Skeletal muscle satellite cell (primary cell): ENCODE results near the gene ADNP. TPM values are rescaled to one million over a fixed set of nuclear protein-coding genes. Genes with fewer than 3 reads are reported as not detected.

Experiments used
- H3K27me3 ChIP-seq: 2 replicates; pipeline ENCODE4 v1.7.0; 2013; ENCODE audit warnings: low read length; ENCODE audit not compliant: control insufficient read depth, insufficient read depth
- H3K36me3 ChIP-seq: 2 replicates; pipeline ENCODE4 v1.7.0; 2013; ENCODE audit warnings: mild to moderate bottlenecking, control low read depth, low read length; ENCODE audit not compliant: insufficient read depth
- H3K4me1 ChIP-seq: 2 replicates; pipeline ENCODE4 v1.7.0; 2013; ENCODE audit warnings: low read length; ENCODE audit not compliant: control insufficient read depth, insufficient read depth
- H3K4me2 ChIP-seq: 2 replicates; pipeline ENCODE4 v1.7.0; 2013; ENCODE audit warnings: mild to moderate bottlenecking, low read length
- H3K4me3 ChIP-seq: 2 replicates; pipeline ENCODE4 v1.7.0; 2013; ENCODE audit warnings: low read length
- H3K9ac ChIP-seq: 2 replicates; pipeline ENCODE4 v1.7.0; 2013; ENCODE audit warnings: mild to moderate bottlenecking, low read depth, low read length, moderate library complexity
- H3K9me3 ChIP-seq: replicated peaks from 2 replicates; pipeline ENCODE4 v1.7.0; 2013; ENCODE audit warnings: mild to moderate bottlenecking, control low read depth, low read length
- small RNA-seq: library from RNA; depleted of rRNA; stranded (forward); fragments of <200 nt; gene quantifications from one replicate; pipeline ENCODE3, GENCODE V24; 2012

The ADNP gene

DNA sequence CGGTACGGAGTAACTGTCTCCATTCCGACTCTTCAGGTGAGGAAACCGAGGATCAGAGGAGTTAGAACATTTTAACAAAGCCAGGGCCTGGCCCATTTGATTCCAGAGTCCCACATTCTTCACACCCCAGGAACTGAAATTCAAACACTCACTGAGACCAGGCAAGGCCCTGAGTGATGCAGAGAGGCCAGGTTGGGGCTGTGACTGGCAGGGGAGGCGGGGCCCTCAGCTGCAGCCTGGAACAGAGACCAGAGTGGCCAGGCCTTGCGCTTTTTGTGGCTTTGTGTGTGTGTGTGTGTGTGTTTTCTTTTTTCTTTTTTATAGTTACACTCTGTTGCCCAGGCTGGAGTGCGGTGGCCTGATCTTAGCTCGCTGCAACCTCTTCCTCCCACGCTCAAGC is 79.2 kb downstream of the ADNP start:
- no peak overlapping the region for H3K4me2 ChIP-seq
- H3K27me3 ChIP-seq = no peaks in the 10 kb centered on the region
- H3K4me1 ChIP-seq = peaks cover 13% of the 10 kb centered on the region
- no peaks in the 10 kb centered on the region for H3K36me3 ChIP-seq
- no peak overlapping the region for H3K9ac ChIP-seq
- no peaks in the 10 kb centered on the region for H3K9me3 ChIP-seq
- H3K4me3 ChIP-seq = no peak overlapping the region

DNA sequence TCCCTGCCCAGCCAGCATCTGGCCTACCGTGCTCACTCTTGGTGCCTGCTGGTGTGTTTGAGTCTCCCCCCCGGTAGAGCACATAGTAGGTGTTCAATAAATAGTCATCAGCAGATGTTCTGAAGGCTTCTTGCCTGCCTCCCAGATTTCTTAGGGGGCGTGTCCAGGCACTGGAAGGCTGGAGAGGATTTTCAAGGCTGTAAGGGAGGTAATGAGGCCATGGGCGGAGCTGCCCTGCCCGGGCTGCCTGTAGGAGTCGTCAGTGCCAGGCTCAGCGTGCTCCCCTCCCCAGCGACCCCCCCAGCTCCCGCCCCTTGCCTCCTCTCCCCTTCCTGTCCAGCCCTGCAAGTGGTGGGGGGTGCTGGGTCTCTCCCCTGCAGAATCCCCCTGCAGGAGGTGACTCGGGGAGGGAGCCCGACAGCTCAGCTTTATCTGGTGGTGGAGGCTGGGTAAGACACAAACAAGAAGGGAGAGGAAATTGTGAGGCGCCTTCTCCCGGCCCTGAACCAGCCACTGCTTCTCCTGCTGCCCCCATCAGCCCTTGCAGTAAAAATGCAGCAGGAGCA is 80.4 kb downstream of the ADNP start:
- Histone ChIP-seq H3K27me3 (no peaks in the 10 kb centered on the region), H3K4me3 (no peak overlapping the region), H3K36me3 (no peaks in the 10 kb centered on the region), H3K4me2 (no peak overlapping the region), H3K4me1 (peaks cover 13% of the 10 kb centered on the region), H3K9me3 (no peaks in the 10 kb centered on the region), H3K9ac (no peak overlapping the region)

DNA sequence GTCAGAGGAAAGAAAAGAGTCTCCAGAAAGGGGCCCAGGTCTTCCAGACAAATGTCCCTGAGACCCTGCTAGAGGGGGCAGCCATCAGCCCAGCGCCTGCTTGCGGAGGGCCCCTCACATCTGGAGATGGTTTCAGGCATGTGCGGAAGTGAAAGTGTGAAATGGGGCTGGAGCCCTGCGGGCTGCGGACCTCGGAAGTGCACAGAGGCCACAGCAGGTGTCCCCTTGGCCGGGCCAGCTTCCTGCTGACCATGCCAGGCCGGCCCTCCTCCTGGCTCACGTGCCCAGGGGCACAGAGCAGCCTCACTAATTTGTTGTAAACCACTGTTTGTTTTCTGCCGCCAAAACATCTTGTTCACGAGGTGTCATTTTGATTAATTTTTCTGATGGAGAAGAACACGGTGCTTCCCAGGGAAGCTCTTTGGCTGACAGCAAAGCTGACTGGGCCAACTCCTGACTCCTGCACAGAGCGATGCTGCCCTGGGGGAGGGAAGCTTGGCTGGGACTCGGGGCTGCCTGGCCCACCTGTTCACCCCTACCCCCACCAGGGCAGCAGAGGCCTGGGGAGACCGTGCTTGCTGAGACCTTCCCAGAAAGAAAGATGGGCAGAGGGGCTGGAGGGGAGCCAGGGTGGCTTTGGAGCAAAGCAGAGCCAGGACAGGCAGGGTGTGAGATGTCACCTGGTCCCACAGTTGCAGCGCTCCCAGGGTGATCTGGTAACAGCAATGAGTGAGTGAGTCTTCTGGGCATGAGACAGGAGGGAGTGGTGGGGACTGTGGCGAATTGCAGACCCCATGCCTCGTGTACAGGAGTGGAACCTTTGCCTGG is 82.2 kb downstream of the ADNP start:
- no peaks in the 10 kb centered on the region for H3K36me3 ChIP-seq
- peaks cover 24% of the 10 kb centered on the region for H3K4me1 ChIP-seq
- H3K4me2 ChIP-seq = peak overlapping the region; percentile 60
- H3K4me3 ChIP-seq = no peak overlapping the region
- no peaks in the 10 kb centered on the region for H3K9me3 ChIP-seq
- peak overlapping the region; percentile 24 for H3K9ac ChIP-seq
- H3K27me3 ChIP-seq = no peaks in the 10 kb centered on the region

DNA sequence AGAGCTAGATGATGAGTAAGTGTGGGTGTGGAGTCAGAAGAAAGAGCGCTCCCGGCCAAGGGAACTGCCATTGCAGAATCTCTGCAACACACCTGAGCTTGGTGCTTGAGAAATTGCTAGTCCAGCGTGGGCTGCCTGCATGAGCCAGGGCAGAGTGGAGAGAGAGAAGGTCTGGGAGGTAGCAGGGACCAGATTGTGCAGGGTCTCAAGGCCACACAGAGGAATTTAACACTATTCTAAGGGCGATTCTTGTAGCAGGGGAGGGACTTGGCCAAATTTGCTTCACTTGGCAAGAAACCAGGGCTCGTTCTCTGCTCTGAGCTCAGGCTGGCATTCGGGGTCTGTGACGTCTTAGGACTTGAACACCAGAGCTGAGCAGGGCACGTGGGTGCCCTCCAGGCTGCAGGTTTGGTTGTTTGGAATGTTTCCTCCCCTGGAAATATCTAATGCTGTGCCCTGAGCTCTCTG is 82.9 kb downstream of the ADNP start:
- H3K4me3 ChIP-seq = no peak overlapping the region
- peaks cover 24% of the 10 kb centered on the region for H3K4me1 ChIP-seq
- H3K4me2 ChIP-seq = peak overlapping the region; percentile 60
- no peak overlapping the region for H3K9ac ChIP-seq
- H3K9me3 ChIP-seq = no peaks in the 10 kb centered on the region
- no peaks in the 10 kb centered on the region for H3K36me3 ChIP-seq
- no peaks in the 10 kb centered on the region for H3K27me3 ChIP-seq

DNA sequence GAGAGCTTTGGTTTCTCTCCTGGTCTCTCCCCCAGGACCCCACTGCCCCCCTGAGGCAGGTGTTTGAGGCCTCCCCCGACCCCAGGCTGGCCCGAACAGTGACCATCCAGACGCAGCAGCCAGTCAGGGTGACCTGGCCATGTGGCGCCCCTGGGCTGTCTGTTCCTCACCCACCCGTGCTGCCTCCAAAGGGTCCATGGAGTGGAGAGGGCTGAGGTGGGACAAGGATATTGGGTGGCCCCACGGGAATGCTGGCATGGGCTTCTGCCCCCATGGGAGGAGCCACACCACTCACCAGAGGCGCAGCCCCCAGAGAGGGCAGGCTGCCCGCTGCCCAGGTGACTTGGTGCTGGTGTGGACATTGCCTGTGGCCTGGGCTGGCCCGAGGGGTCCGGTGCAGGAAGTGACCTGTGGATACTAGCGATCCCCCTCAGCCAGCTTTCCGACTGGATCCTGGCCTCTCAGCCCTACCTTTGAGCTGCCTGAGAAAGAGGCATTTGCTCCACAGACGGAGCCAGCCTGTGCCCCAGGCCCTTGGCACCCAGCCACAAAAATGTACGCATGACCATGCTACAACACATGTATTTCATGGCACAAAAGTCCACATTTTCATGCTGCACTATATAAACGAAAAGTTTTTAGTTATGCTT is 85.5 kb downstream of the ADNP start:
- H3K4me1 ChIP-seq = peaks cover 24% of the 10 kb centered on the region
- no peaks in the 10 kb centered on the region for H3K27me3 ChIP-seq
- H3K36me3 ChIP-seq = no peaks in the 10 kb centered on the region
- no peak overlapping the region for H3K4me2 ChIP-seq
- H3K9ac ChIP-seq = no peak overlapping the region
- H3K9me3 ChIP-seq = no peaks in the 10 kb centered on the region
- no peak overlapping the region for H3K4me3 ChIP-seq

DNA sequence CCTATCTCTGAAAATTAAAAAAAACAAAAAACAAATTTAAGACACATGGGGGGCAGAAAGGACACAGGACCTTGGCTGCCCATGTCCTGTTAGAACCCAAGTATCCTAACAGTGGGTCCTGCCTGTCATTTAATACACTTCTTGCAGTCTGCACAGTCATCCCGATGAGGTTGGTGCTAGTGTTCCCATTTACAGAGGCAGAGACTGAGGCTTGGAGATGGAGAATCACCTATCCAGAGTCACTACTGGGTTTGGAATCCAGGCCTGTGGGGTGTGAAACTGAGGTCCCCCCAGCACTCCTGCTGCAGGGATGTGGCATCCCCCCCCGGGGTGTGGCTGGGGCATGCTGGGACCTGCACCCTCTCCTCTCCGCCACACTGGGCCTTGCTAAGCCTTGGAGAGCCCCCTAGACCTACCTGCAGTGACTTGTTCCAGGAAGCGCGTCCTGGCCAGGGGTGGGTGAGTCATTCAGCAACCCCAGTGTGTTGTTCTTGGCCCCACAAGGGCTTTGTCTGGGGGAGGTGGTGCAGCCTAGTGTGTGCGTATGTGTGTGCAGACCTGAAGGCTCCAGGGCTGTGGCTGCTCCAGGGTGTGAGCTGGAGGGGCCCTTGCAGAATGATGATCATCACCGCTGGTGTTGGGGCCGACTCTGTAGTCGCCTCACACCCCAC is 86.7 kb downstream of the ADNP start:
- Histone ChIP-seq H3K9me3 (no peaks in the 10 kb centered on the region), H3K36me3 (no peaks in the 10 kb centered on the region), H3K27me3 (no peaks in the 10 kb centered on the region), H3K9ac (no peak overlapping the region), H3K4me1 (peaks cover 24% of the 10 kb centered on the region), H3K4me2 (peak overlapping the region; percentile 31), H3K4me3 (no peak overlapping the region)

DNA sequence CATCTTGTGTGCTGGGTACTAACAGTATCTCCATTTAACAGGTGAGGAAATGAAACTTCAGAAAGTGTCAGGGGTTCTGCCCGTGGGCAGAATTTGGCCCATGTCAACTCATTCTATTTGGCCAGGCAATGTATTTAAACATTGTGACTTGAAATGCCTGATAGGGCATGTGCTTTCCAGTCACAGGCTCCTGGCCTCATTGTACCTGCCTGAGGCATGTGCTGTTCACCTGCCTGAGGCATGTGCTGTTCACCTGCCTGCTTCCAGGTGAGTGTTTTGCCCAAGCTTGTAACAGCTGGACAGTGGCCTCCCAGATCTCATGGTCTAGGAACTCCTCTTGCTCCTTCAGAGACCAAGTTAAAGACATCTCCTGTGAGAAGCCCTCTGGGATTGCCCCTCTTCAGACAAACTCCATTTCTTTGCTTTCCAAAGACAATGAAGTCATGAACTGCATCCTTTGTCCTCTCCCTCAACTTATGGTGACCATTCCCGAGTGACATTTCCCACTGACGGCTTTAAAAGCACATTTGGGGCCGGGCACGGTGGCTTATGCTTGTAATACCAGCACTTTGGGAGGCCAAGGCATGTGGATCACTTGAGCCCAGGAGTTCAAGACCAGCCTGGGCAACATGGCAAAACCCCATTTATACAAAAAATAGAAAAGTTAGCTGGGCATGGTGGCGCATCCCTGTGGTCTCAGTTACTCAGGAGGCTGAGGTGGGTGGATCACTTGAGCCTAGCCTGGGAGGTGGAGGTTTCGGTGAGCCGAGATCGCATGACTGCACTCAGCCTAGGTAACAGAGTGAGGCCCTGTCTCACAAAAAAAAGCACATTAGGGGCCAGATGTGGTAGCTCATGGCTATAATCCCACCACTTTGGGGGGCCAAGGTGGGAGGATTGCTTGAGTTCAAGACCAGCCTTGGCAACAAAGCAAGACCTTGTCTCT is 87.6 kb downstream of the ADNP start:
- Histone ChIP-seq H3K36me3 (no peaks in the 10 kb centered on the region), H3K9ac (no peak overlapping the region), H3K9me3 (no peaks in the 10 kb centered on the region), H3K4me2 (no peak overlapping the region), H3K27me3 (no peaks in the 10 kb centered on the region), H3K4me3 (no peak overlapping the region), H3K4me1 (peaks cover 15% of the 10 kb centered on the region)

DNA sequence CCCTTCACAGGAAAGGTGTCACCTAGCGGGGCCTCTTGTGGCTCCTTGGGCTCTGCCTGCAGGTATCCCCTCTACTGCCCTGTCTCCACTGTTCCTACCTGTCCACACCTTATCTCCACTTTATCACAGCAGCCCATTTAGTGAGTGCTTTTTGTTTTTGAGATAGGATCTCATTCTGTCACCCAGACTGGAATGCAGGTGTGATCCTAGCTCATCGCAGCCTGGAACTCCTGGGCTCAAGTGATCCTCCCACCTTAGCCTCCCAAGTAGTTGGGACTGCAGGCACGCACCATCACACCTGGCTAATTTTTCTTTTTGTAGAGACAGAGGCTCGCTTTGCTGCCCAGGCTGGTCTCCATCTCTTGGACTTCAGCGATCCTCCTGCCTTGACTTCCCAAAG is 88.4 kb downstream of the ADNP start:
- Histone ChIP-seq H3K9ac (no peak overlapping the region), H3K27me3 (no peaks in the 10 kb centered on the region), H3K4me1 (peaks cover 16% of the 10 kb centered on the region), H3K9me3 (no peaks in the 10 kb centered on the region), H3K36me3 (no peaks in the 10 kb centered on the region), H3K4me2 (no peak overlapping the region), H3K4me3 (no peak overlapping the region)

Small RNA genes within 50 kb of the gene (small RNA-seq; reads per million reads assigned to genes)
- gene TMSB4XP6 = not detected
